IMR-90 (cell line): ENCODE results near the gene RRM1. TPM values are rescaled to one million over a fixed set of nuclear protein-coding genes. Genes with fewer than 3 reads are reported as not detected.

Experiments used
- USF2 ChIP-seq: fragments of 150-350 bp; IDR thresholded peaks from 2 replicates; pipeline ENCODE4 v1.6.1; 2017; ENCODE audit warnings: mild to moderate bottlenecking, antibody characterized with exemption, low read length, low read depth
- polyA plus RNA-seq, 3 experiments: library from polyadenylated mRNA; depleted of rRNA; stranded (reverse); fragments of >200 nt; gene quantifications; 2 replicates each; pipeline ENCODE4 v1.2.3, GENCODE V29; 2012; ENCODE audit warnings: low replicate concordance in 1 of 3
- total RNA-seq: library from RNA; depleted of rRNA; stranded (reverse); fragments of >200 nt; gene quantifications from 2 replicates; pipeline ENCODE4 v1.2.3, GENCODE V29; 2012; rRNA removed

The RRM1 gene
- total and polyA plus RNA-seq, 2 of the 4 experiments (the other 2 are of a cell fraction) = 55.1 to 183 TPM

GRCh38 chr11:4187055-4187988 lies 92.7 kb downstream of the RRM1 start (continued):
- TF ChIP-seq USF2 = no peak

Other genes with a start within 250 kb of the RRM1 start
- gene STIM1, start 239.1 kb upstream of the RRM1 start, total RNA-seq = 13.9 and 17.9 TPM in 2 replicates
- 19.2 and 23.0 TPM in 2 replicates for gene STIM1, start 239.1 kb upstream of the RRM1 start, polyA plus RNA-seq (2012; rRNA removed)